GM13976 (cell line): ENCODE data around the gene THSD4.

Experiments used
- DNase-seq: peaks from one replicate; pipeline ENCODE4 v3.0.0; 2012; ENCODE audit warnings: low spot score
- CTCF ChIP-seq: IDR thresholded peaks from 2 replicates; pipeline ENCODE4 v1.5.1; 2012; ENCODE audit warnings: borderline replicate concordance, mild to moderate bottlenecking; ENCODE audit not compliant: insufficient read depth; ENCODE audit errors: extremely low read depth, missing control alignments, control extremely low read depth
- in situ Hi-C: fragments of 300-500 bp; cut with MboI; formaldehyde crosslinking; loops from one replicate; pipeline ENCODE4 v1.12.0; 2022; ENCODE audit warnings: low sequenced_read_pairs, mixed read lengths, inconsistent platforms; ENCODE audit not compliant: unreplicated experiment

THSD4 gene

DNA sequence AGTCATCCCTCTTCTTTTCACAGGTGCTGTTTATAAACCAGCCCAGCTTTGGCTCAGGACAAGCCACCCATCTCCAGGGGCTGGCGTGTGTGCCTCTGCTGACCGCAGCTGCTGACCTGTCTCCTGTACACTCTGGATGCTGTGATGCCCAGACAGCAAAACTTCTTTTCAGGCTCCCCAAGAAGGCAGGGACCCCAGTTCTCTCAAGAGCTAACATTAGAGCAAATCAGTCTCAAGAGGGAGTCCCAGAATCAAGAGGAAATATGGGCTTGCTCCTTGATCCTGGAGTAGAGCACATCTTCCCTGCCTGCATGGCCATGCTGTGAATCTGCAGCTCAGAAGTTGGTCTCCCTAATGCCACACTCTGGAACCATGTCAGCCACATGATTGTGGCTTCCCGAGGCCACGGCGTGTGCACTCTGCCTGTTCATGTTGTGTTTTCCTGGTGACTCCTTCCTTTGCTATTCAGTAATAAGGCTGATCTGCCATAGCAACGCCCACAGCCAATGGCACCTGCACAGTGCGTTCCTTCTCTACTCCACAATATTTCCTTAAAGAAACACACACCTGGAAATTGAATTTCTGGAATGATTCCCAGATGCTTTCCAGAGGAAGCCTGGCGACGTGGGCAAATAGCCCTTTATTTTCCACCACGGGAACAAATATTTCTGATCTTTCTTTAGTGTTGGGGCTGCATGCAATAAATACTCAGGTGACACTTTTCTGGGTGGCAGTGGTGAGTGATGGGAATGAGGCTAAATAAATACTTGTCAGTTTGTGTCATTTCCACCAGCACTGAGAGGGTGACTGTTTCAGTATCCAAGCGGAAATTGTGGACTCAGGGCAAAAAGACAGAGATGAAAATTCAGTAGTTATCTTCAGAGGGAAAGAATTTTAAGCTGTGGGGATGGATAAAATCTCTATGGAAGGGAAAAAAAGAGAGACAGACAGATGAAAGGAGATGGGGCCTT is 21.9 kb upstream of the THSD4 start:
- DNase-seq: no peak
- no peak for TF ChIP-seq CTCF
- in situ Hi-C loops: no loop called here

DNA sequence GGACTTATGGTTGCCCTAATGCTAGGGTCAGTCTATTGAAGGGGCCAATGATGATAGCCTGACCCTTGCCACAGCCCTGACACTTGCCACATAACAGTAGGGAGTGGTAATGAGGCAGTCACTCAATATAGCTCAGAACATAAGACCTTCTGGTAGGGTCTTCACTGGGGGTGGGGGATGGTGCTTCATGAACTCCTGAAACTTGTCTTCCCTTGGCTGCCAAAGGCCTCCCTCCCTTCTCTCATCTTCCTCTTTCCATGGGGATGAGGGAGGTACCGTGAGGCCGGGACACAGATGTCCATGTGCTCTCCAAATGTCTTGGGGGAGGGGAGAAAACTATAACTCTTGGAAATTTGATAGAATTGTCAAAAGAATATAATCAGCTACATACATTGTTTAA is 21.1 kb upstream of the THSD4 start:
- TF ChIP-seq CTCF: no peak
- DNase-seq: no peak
- in situ Hi-C loops: no loop called here

DNA sequence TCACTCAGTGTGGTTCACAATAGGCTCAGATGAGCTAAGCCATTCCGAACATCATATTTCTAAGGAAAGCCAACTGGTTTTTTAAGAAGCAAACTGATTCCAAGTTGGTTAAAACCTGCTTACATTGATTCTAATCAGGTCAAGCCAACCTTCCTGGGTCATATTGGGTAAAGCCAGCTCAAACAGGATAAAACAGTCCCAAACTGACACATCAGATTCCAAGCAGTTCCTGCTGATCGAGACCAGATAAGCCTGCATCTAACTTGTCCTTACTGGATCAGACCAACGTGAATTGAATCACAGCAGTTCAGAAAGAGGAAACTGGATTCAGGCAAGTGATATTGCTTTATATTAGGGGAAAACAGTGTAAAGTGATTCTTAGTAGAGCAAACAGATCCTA is 18.6 kb upstream of the THSD4 start:
- in situ Hi-C loops: no loop called here
- no peak for TF ChIP-seq CTCF
- no peak for DNase-seq

- in situ Hi-C loops: no loop called here
- no peak for TF ChIP-seq CTCF
- no peak for DNase-seq
Measured at GRCh38 chr15:71097890-71098289, 17.4 kb upstream of the THSD4 start.

- in situ Hi-C loops: no loop called here
- no peak for TF ChIP-seq CTCF
- DNase-seq: no peak
Measured at GRCh38 chr15:71098920-71099319, 16.4 kb upstream of the THSD4 start.

DNA sequence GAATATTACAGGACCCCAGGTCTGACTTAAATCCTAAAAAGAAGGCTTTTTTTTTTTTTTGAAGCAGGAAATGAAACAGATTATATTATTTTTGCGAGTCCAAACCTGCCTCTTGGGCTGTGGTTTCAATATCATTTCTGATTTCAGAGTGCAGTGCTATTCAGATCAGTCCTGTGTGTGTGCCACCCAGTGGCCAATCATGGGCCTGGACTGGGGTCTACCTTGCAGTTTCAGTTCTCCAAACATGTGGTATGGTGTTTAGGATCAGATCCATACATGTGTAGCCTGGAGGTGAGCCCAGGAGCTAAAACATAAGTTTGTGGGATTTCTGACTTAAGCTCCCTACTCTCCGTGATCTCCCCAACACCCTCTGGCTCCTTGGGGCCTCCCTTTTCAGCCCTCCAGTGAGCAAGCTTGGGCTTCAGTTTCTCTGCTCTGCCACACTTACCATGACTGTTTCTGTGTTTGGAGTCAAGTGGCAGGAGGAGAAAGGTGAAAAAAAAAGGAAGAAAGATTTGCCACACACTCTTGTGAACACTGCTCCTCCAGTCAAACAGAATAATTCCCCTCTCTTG is 12.1 kb upstream of the THSD4 start:
- no peak for DNase-seq
- no peak for TF ChIP-seq CTCF
- in situ Hi-C loops: no loop called here
